GM21528 (cell line): ENCODE results near the gene ITPR1.

Source experiments
- ATAC-seq: cut with Tn5 transposase; IDR thresholded peaks from one replicate; pipeline ENCODE4 v1.9.1; 2021; ENCODE audit warnings: mild to moderate bottlenecking, moderate library complexity; ENCODE audit not compliant: unreplicated experiment, low FRiP score

ITPR1 gene

GRCh38 chr3:4856986-4857385, 363.8 kb downstream of the ITPR1 start:
- no peak for ATAC-seq

GRCh38 chr3:4859788-4860187, 366.6 kb downstream of the ITPR1 start:
- ATAC-seq: no peak

- ATAC-seq: no peak
Observed at GRCh38 chr3:4862973-4863372, 369.8 kb downstream of the ITPR1 start.

GRCh38 chr3:4864503-4864902, 371.4 kb downstream of the ITPR1 start:
- no peak for ATAC-seq

- ATAC-seq: no peak
Observed at GRCh38 chr3:4865714-4866113, 372.6 kb downstream of the ITPR1 start.

- ATAC-seq: no peak
Observed at GRCh38 chr3:4866866-4867265, 373.7 kb downstream of the ITPR1 start.

GRCh38 chr3:4877173-4877787, 384.1 kb downstream of the ITPR1 start:
- ATAC-seq: no peak

GRCh38 chr3:4880850-4881249, 387.7 kb downstream of the ITPR1 start:
- no peak for ATAC-seq

GRCh38 chr3:4882548-4882947, 389.4 kb downstream of the ITPR1 start:
- no peak for ATAC-seq

GRCh38 chr3:4883011-4883410, 389.9 kb downstream of the ITPR1 start:
- no peak for ATAC-seq

- ATAC-seq: no peak
Observed at GRCh38 chr3:4884888-4885287, 391.7 kb downstream of the ITPR1 start.

GRCh38 chr3:4885316-4885715, 392.2 kb downstream of the ITPR1 start:
- no peak for ATAC-seq

GRCh38 chr3:4886448-4886847, 393.3 kb downstream of the ITPR1 start:
- no peak for ATAC-seq

GRCh38 chr3:4887177-4887576, 394.0 kb downstream of the ITPR1 start:
- ATAC-seq: no peak

GRCh38 chr3:4888913-4889846, 396.0 kb downstream of the ITPR1 start:
- ATAC-seq: peak; percentile 86

GRCh38 chr3:4889896-4890295, 396.7 kb downstream of the ITPR1 start:
- no peak for ATAC-seq

- no peak for ATAC-seq
Observed at GRCh38 chr3:4894891-4895530, 401.9 kb downstream of the ITPR1 start.

GRCh38 chr3:4895838-4896237, 402.7 kb downstream of the ITPR1 start:
- ATAC-seq: no peak
